IPS DF 4.7 (cell line): ENCODE data around the gene PIK3C2B.

Experiments
- DNase-seq: peaks from one replicate; pipeline ENCODE4 v3.0.0-alpha.2; 2013; ENCODE audit warnings: low spot score; ENCODE audit errors: extremely low read depth

Gene PIK3C2B

GRCh38 chr1:204478921-204479320 is 15.7 kb downstream of the PIK3C2B start:
- no peak for DNase-seq

- DNase-seq = no peak
These were observed 16.3 kb downstream of the PIK3C2B start for GRCh38 chr1:204478172-204478899.

GRCh38 chr1:204477036-204477740 is 17.4 kb downstream of the PIK3C2B start:
- no peak for DNase-seq

DNA sequence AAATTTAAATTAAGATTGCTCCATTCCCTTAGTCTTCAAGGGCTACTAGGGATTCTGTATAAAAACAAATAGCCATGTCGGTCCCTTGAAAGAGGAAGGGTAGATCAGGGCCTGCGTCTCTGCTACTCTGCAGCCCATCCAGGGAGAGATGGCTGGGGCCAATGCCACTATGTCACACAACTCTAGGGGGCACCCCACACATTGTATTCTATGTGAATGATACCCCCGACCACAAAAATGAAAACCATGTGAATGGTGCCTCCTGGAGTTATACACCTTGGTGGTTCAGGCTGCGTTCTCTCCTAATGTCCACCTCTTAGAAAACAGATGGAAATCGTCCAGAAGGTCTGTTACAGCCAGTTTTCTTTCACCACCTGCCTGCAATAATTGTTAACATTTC is 18.0 kb downstream of the PIK3C2B start:
- DNase-seq = no peak

- no peak for DNase-seq
These were observed 18.8 kb downstream of the PIK3C2B start for GRCh38 chr1:204475656-204476432.

- no peak for DNase-seq
These were observed 21.1 kb downstream of the PIK3C2B start for GRCh38 chr1:204473400-204473965.

- no peak for DNase-seq
These were observed 21.9 kb downstream of the PIK3C2B start for GRCh38 chr1:204472660-204473059.

- no peak for DNase-seq
These were observed 22.9 kb downstream of the PIK3C2B start for GRCh38 chr1:204471687-204472086.

DNA sequence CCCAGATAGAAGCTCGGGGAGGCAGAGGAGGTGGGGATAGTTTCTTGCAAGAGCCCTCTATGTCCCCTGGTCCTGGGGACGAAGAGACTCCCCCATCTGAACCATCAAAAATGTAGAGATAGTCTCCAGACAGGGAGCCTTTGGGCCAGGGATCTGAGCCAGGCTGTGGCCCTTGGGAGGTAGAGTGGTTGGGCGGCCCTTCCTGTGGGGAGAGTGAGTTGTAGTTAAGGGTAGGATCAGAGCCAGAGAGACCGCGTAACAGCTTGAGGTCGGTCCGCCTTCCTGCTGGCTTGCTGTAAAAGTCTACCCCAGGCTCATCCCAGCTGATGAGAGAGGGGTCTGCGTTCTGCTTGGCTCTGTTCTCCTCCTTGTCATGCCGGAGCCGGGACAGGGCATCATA is 25.3 kb downstream of the PIK3C2B start:
- no peak for DNase-seq

- no peak for DNase-seq
These were observed 25.8 kb downstream of the PIK3C2B start for GRCh38 chr1:204468766-204469302.

- DNase-seq = no peak
These were observed 26.4 kb downstream of the PIK3C2B start for GRCh38 chr1:204468206-204468605.

DNA sequence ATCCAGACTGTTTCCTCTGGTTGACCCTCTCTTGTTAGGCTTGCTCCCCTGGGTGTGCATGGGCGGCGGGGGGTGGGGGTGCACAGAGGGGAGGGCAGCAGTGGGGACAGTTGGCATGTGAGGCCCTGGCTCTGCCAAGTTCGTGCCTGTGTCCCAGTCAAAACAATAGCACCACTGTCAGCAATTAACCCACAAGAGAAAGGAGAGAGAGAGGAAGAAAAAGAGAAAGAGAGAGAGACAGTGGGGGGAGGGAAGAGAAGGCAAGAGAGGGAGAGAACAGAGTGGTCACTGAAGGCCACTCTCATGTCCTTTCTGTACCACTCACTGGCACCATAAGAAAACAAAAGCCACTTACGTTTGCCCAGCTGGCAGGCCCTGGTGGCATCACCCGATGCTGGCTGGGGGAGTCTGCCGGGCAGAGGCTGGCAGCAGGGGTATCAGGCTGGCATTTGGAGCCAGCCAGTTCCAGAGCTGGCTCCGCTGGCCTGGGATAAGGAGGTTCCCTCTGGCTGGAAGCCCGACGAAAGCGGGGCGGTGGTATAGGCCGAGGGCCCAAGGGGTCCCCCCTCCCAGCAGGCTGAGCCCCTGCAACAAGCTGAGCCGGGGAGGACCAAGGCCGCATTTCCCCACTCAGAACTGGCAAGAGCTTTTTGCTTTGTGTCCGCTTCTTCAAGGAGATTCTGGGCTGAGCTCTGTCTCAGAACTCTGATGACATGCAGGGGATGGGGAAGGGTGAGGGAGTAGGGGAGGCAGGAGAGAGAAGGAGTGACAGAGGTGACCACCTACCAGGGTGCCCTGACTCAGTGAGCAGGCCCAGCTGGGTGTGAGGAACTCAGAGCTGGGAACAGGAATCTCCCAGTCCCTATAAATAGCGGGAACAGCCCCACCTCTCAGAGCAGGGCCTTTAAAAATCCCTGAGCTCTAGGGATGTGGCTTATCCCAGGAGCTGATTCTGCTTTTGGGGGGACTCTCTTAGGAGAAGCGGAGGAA is 27.9 kb downstream of the PIK3C2B start:
- no peak for DNase-seq

GRCh38 chr1:204465546-204466415 is 28.8 kb downstream of the PIK3C2B start:
- no peak for DNase-seq

DNA sequence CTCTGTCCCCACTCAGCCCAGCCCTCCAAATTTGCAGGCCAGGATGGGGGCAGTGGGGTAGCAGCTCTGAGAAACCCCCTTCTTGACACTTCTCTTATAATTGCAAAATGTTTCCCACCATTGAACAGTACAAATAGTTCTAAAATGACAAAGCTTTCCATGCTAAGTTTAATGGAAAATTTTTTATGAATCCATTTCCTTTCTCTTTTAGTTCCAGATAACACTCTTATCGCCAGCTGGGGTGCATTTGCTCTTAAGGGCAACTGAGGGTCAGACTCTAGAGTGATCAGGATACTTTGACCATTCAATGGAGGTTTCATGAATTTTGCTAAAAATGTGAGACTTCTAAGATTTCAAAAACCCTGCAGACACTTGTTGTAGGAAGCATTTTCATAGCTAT is 29.9 kb downstream of the PIK3C2B start:
- DNase-seq = no peak

DNA sequence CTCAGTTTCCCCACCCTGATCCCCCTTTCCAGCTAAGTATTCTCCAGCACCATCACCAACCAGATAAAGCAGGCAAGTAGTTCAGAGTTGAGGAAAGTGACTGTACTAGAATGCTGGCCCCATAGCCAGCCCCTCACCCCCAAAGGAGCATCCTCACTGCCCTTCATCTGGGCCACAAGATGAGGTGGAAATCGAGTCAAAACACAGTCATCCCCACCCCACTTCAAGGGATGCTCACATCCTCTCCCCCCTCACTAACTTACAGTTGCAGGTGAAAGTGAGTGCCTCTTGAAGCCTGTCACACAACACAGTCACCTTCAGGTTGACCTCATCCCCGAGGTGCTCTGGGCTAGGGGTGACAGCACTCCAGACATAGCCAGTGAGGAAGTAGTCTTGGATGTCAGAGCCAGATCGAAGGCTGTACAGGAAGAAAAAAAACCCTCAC is 30.4 kb downstream of the PIK3C2B start:
- DNase-seq = no peak

- no peak for DNase-seq
These were observed 31.2 kb downstream of the PIK3C2B start for GRCh38 chr1:204463125-204464060.

DNA sequence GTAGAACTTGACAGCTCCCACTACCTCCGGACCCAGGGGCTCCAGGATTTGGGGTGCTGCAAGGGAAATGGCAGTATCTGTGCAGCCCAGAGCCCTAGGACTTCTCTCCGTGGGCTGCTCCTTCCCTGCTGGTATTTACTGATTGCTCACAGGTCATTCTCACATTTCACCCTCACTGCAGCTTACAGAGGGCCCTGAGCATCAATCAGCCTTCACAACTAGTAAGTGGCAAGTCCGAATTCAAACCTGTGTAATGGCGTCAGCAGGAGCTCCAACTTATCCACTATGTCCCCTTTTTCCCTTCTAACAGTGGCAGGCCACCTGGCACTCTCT is 32.4 kb downstream of the PIK3C2B start:
- DNase-seq = no peak
